ENCODE measurements around the gene SPIRE1.

SPIRE1 gene

DNA sequence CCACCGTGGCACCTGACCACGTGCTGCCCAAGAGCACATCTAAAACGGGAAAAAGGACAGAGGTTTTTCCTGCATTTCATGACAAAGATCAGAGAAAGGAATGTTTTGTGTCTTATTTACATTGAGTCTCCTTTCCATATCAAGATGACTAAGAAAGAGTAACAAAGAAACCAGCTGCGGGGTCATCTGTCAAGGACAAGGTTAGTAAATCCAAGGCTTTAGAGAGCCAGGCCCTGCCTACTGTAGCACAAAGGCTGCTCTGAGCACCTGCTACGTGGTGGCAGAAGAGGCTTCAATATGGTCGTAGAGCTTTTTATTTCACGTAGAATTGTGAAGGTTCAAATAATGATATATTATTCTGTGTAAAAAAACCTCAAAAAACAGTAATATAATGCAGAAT, 199.1 kb downstream of the SPIRE1 start:
- TF ChIP-seq, protein P1, sequence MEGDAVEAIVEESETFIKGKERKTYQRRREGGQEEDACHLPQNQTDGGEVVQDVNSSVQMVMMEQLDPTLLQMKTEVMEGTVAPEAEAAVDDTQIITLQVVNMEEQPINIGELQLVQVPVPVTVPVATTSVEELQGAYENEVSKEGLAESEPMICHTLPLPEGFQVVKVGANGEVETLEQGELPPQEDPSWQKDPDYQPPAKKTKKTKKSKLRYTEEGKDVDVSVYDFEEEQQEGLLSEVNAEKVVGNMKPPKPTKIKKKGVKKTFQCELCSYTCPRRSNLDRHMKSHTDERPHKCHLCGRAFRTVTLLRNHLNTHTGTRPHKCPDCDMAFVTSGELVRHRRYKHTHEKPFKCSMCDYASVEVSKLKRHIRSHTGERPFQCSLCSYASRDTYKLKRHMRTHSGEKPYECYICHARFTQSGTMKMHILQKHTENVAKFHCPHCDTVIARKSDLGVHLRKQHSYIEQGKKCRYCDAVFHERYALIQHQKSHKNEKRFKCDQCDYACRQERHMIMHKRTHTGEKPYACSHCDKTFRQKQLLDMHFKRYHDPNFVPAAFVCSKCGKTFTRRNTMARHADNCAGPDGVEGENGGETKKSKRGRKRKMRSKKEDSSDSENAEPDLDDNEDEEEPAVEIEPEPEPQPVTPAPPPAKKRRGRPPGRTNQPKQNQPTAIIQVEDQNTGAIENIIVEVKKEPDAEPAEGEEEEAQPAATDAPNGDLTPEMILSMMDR (IDR thresholded peaks at IDR 0.05; ENCODE audit: control insufficient read depth, extremely low read depth, insufficient read depth), result no peak
- no peak overlapping the region for H3K4me3 ChIP-seq (ENCODE audit: low read depth, low read length)
- DNase-seq (ENCODE audit: low read depth), result no peak

DNA sequence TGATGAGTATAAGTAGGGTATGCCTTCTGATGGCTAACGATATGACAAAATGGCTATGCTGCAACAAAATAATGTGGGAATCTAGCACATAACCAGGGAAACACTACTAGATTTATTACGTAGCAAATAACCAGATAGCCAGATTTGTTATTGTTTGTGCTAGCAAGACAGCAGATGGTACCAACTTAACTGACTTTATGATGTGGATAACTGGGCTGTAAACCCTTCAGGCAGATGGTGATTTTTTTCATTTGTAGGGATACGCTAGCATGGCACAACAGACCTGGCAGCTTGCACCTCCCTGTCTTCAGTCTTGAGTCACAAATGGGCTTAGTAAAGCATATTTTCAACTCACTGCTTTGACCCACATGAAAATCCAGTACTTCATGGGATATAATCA, 201.5 kb downstream of the SPIRE1 start:
- TF ChIP-seq, protein P1 (IDR thresholded peaks at IDR 0.05; ENCODE audit: control insufficient read depth, extremely low read depth, insufficient read depth), result no peak
- DNase-seq (ENCODE audit: low read depth), result no peak
- no peak overlapping the region for H3K4me3 ChIP-seq (ENCODE audit: low read depth, low read length)

GRCh38 chr18:12455496-12455895, 202.4 kb downstream of the SPIRE1 start:
- no peak for DNase-seq (ENCODE audit: low read depth)
- no peak overlapping the region for H3K4me3 ChIP-seq (ENCODE audit: low read depth, low read length)
- TF ChIP-seq, protein P1 (IDR thresholded peaks at IDR 0.05; ENCODE audit: control insufficient read depth, extremely low read depth, insufficient read depth), result no peak

DNA sequence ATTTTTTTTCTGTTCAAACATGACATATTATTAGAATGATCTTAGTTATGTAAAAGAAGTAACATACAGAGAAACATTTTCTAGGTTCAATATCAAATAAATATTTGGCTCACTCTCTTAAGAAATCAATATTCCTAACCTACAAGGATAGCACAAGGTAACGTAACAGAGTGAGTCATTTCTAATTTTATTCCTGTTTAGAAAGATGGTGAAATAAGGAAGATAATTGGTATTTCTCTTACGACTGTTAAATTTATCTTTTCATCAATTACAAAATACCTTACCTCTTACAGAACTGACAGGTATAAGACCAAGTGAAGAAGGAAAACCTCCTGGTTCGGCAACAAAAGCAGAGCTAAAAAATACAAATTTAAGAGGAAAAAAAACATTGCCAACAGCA, 205.1 kb downstream of the SPIRE1 start:
- TF ChIP-seq, protein P1 (IDR thresholded peaks at IDR 0.05; ENCODE audit: control insufficient read depth, extremely low read depth, insufficient read depth), result no peak
- no peak overlapping the region for H3K4me3 ChIP-seq (ENCODE audit: low read depth, low read length)
- no peak for DNase-seq (ENCODE audit: low read depth)

DNA sequence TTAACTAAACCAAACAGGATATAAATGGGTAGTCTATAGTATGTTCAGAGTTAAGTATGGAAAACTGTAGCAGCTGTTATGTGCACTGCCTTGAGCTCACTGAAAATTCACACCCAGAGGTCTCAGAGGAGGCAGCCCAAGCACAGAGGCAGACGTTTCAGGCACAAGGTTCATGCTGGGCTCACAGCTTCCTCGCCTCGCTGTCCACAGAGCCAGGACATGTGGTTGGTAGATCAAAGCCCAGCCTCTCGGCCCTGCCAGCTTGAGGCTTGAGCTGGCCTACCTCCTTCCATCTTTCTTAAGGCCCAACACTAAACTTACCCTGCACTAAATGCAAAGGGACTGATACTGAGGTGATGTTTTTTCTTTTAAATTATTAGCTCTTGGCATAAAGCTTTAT, 206.5 kb downstream of the SPIRE1 start:
- no peak for DNase-seq (ENCODE audit: low read depth)
- TF ChIP-seq, protein P1 (IDR thresholded peaks at IDR 0.05; ENCODE audit: control insufficient read depth, extremely low read depth, insufficient read depth), result no peak
- H3K4me3 ChIP-seq (ENCODE audit: low read depth, low read length), result no peak overlapping the region

GRCh38 chr18:12449051-12449785, 208.7 kb downstream of the SPIRE1 start:
- TF ChIP-seq, protein P1 (IDR thresholded peaks at IDR 0.05; ENCODE audit: control insufficient read depth, extremely low read depth, insufficient read depth), result no peak

GRCh38 chr18:12445554-12445953, 212.4 kb downstream of the SPIRE1 start:
- no peak overlapping the region for H3K4me3 ChIP-seq (ENCODE audit: low read depth, low read length)
- no peak for DNase-seq (ENCODE audit: low read depth)
- TF ChIP-seq, protein P1 (IDR thresholded peaks at IDR 0.05; ENCODE audit: control insufficient read depth, extremely low read depth, insufficient read depth), result no peak

More at GRCh38 chr18:12449051-12449785, 208.7 kb downstream of the SPIRE1 start:
- no peak for DNase-seq (ENCODE audit: low read depth)
- H3K4me3 ChIP-seq (ENCODE audit: low read depth, low read length), result no peak overlapping the region

Data from LNCaP clone FGC (cell line).